ENCODE measurements around the gene ANXA9. TPM values are rescaled to one million over a fixed set of nuclear protein-coding genes. Genes with fewer than 3 reads are reported as not detected.

ANXA9 gene
- total RNA-seq, 1 donor from 2014 or later: not detected

GRCh38 chr1:150974580-150975478, 7.3 kb upstream of the ANXA9 start, which contains the start of gene CERS2:
Gene CERS2, minus strand, starts transcription at chr1:150974835. Its CDS starts 5,745 bp downstream, at chr1:150969090.
- peak within 1 kb of the TSS; percentile 79 for H3K27ac ChIP-seq (ENCODE audit: low read depth, low read length)
- H3K9ac ChIP-seq (ENCODE audit: low read depth in 1 of 3, low read length in 3 of 3): peak within 1 kb of the TSS; percentile 87 to 95 (median 92)
- no peaks in the 10 kb centered on the region for H3K9me3 ChIP-seq (ENCODE audit: control insufficient read depth in 3 of 3, low read length in 3 of 3)
- H3K4me3 ChIP-seq (ENCODE audit: low read length in 3 of 3): peak within 1 kb of the TSS; percentile 83 to 92 (median 89)
- H3K27me3 ChIP-seq (ENCODE audit: control insufficient read depth in 3 of 3, insufficient read depth in 3 of 3, low read length in 3 of 3): no peaks in the 10 kb centered on the region
- H3K36me3 ChIP-seq (ENCODE audit: control insufficient read depth in 3 of 3, insufficient read depth in 3 of 3, low read length in 3 of 3): peaks cover 0 to 5% (median 0%) of the 10 kb centered on the region in 3 donors
- peaks cover 46 to 60% (median 51%) of the 10 kb centered on the region in 3 donors for H3K4me1 ChIP-seq (ENCODE audit: control insufficient read depth in 3 of 3, insufficient read depth in 3 of 3, low read length in 3 of 3)

- no peaks in the 10 kb centered on the region for H3K9me3 ChIP-seq (ENCODE audit: control insufficient read depth in 3 of 3, low read length in 3 of 3)
- H3K27ac ChIP-seq (ENCODE audit: low read depth, low read length): peak overlapping the region; percentile 66
- H3K27me3 ChIP-seq (ENCODE audit: control insufficient read depth in 3 of 3, insufficient read depth in 3 of 3, low read length in 3 of 3): no peaks in the 10 kb centered on the region
- peaks cover 33 to 45% (median 40%) of the 10 kb centered on the region in 3 donors for H3K4me1 ChIP-seq (ENCODE audit: control insufficient read depth in 3 of 3, insufficient read depth in 3 of 3, low read length in 3 of 3)
- H3K36me3 ChIP-seq (ENCODE audit: control insufficient read depth in 3 of 3, insufficient read depth in 3 of 3, low read length in 3 of 3): peaks cover 0 to 5% (median 0%) of the 10 kb centered on the region in 3 donors
- no peak overlapping the region for H3K4me3 ChIP-seq (ENCODE audit: low read length in 3 of 3)
- H3K9ac ChIP-seq (ENCODE audit: low read depth in 1 of 3, low read length in 3 of 3): peak overlapping the region in 1 of 3 donors; percentile 51
These were observed 5.7 kb upstream of the ANXA9 start for GRCh38 chr1:150976401-150976821.

- Histone ChIP-seq H3K36me3 (ENCODE audit: control insufficient read depth in 3 of 3, insufficient read depth in 3 of 3, low read length in 3 of 3) (peaks cover 0 to 2% (median 0%) of the 10 kb centered on the region in 3 donors), H3K9ac (ENCODE audit: low read depth in 1 of 3, low read length in 3 of 3) (peak overlapping the region; percentile 7 to 45 (median 40)), H3K4me3 (ENCODE audit: low read length in 3 of 3) (peak overlapping the region in 2 of 3 donors; percentile 30 to 49), H3K27me3 (ENCODE audit: control insufficient read depth in 3 of 3, insufficient read depth in 3 of 3, low read length in 3 of 3) (no peaks in the 10 kb centered on the region), H3K9me3 (ENCODE audit: control insufficient read depth in 3 of 3, low read length in 3 of 3) (no peaks in the 10 kb centered on the region), H3K27ac (ENCODE audit: low read depth, low read length) (peak overlapping the region; percentile 66), H3K4me1 (ENCODE audit: control insufficient read depth in 3 of 3, insufficient read depth in 3 of 3, low read length in 3 of 3) (peaks cover 26 to 39% (median 33%) of the 10 kb centered on the region in 3 donors)
These were observed 5.0 kb upstream of the ANXA9 start for GRCh38 chr1:150976879-150977694.

GRCh38 chr1:150979092-150980056, 2.7 kb upstream of the ANXA9 start:
- Histone ChIP-seq H3K36me3 (ENCODE audit: control insufficient read depth in 3 of 3, insufficient read depth in 3 of 3, low read length in 3 of 3) (no peaks in the 10 kb centered on the region), H3K27me3 (ENCODE audit: control insufficient read depth in 3 of 3, insufficient read depth in 3 of 3, low read length in 3 of 3) (no peaks in the 10 kb centered on the region), H3K4me3 (ENCODE audit: low read length in 3 of 3) (peak overlapping the region in 1 of 3 donors; percentile 14), H3K9ac (ENCODE audit: low read depth in 1 of 3, low read length in 3 of 3) (peak overlapping the region in 2 of 3 donors; percentile 10 to 50), H3K27ac (ENCODE audit: low read depth, low read length) (no peak overlapping the region), H3K9me3 (ENCODE audit: control insufficient read depth in 3 of 3, low read length in 3 of 3) (no peaks in the 10 kb centered on the region), H3K4me1 (ENCODE audit: control insufficient read depth in 3 of 3, insufficient read depth in 3 of 3, low read length in 3 of 3) (peaks cover 9 to 20% (median 15%) of the 10 kb centered on the region in 3 donors)

- Histone ChIP-seq H3K27me3 (ENCODE audit: control insufficient read depth in 3 of 3, insufficient read depth in 3 of 3, low read length in 3 of 3) (no peaks in the 10 kb centered on the region), H3K4me3 (ENCODE audit: low read length in 3 of 3) (no peak overlapping the region), H3K9ac (ENCODE audit: low read depth in 1 of 3, low read length in 3 of 3) (no peak overlapping the region), H3K4me1 (ENCODE audit: control insufficient read depth in 3 of 3, insufficient read depth in 3 of 3, low read length in 3 of 3) (peaks cover 12 to 17% (median 13%) of the 10 kb centered on the region in 3 donors), H3K9me3 (ENCODE audit: control insufficient read depth in 3 of 3, low read length in 3 of 3) (no peaks in the 10 kb centered on the region), H3K36me3 (ENCODE audit: control insufficient read depth in 3 of 3, insufficient read depth in 3 of 3, low read length in 3 of 3) (no peaks in the 10 kb centered on the region), H3K27ac (ENCODE audit: low read depth, low read length) (no peak overlapping the region)
These were observed 801 bp upstream of the ANXA9 start for GRCh38 chr1:150981177-150981804.

- no peaks in the 10 kb centered on the region for H3K36me3 ChIP-seq (ENCODE audit: control insufficient read depth in 3 of 3, insufficient read depth in 3 of 3, low read length in 3 of 3)
- H3K27me3 ChIP-seq (ENCODE audit: control insufficient read depth in 3 of 3, insufficient read depth in 3 of 3, low read length in 3 of 3): no peaks in the 10 kb centered on the region
- no peaks in the 10 kb centered on the region for H3K9me3 ChIP-seq (ENCODE audit: control insufficient read depth in 3 of 3, low read length in 3 of 3)
- H3K4me3 ChIP-seq (ENCODE audit: low read length in 3 of 3): no peak overlapping the region
- peaks cover 0 to 3% (median 0%) of the 10 kb centered on the region in 3 donors for H3K4me1 ChIP-seq (ENCODE audit: control insufficient read depth in 3 of 3, insufficient read depth in 3 of 3, low read length in 3 of 3)
- no peak overlapping the region for H3K27ac ChIP-seq (ENCODE audit: low read depth, low read length)
- no peak overlapping the region for H3K9ac ChIP-seq (ENCODE audit: low read depth in 1 of 3, low read length in 3 of 3)
These were observed 3.2 kb downstream of the ANXA9 start for GRCh38 chr1:150985179-150985825.

GRCh38 chr1:150987924-150988323, 5.8 kb downstream of the ANXA9 start:
- no peak overlapping the region for H3K27ac ChIP-seq (ENCODE audit: low read depth, low read length)
- H3K4me3 ChIP-seq (ENCODE audit: low read length in 3 of 3): no peak overlapping the region
- no peaks in the 10 kb centered on the region for H3K36me3 ChIP-seq (ENCODE audit: control insufficient read depth in 3 of 3, insufficient read depth in 3 of 3, low read length in 3 of 3)
- no peaks in the 10 kb centered on the region for H3K9me3 ChIP-seq (ENCODE audit: control insufficient read depth in 3 of 3, low read length in 3 of 3)
- peaks cover 0 to 3% (median 0%) of the 10 kb centered on the region in 3 donors for H3K4me1 ChIP-seq (ENCODE audit: control insufficient read depth in 3 of 3, insufficient read depth in 3 of 3, low read length in 3 of 3)
- no peaks in the 10 kb centered on the region for H3K27me3 ChIP-seq (ENCODE audit: control insufficient read depth in 3 of 3, insufficient read depth in 3 of 3, low read length in 3 of 3)
- H3K9ac ChIP-seq (ENCODE audit: low read depth in 1 of 3, low read length in 3 of 3): no peak overlapping the region

GRCh38 chr1:150992626-150993025, 10.5 kb downstream of the ANXA9 start:
- no peak overlapping the region for H3K9ac ChIP-seq (ENCODE audit: low read depth in 1 of 3, low read length in 3 of 3)
- H3K36me3 ChIP-seq (ENCODE audit: control insufficient read depth in 3 of 3, insufficient read depth in 3 of 3, low read length in 3 of 3): peaks cover 5 to 10% (median 9%) of the 10 kb centered on the region in 3 donors
- no peak overlapping the region for H3K4me3 ChIP-seq (ENCODE audit: low read length in 3 of 3)
- peaks cover 9 to 11% (median 9%) of the 10 kb centered on the region in 3 donors for H3K4me1 ChIP-seq (ENCODE audit: control insufficient read depth in 3 of 3, insufficient read depth in 3 of 3, low read length in 3 of 3)
- H3K9me3 ChIP-seq (ENCODE audit: control insufficient read depth in 3 of 3, low read length in 3 of 3): no peaks in the 10 kb centered on the region
- no peaks in the 10 kb centered on the region for H3K27me3 ChIP-seq (ENCODE audit: control insufficient read depth in 3 of 3, insufficient read depth in 3 of 3, low read length in 3 of 3)
- H3K27ac ChIP-seq (ENCODE audit: low read depth, low read length): no peak overlapping the region

All from skeletal muscle tissue (tissue), 4 donors.